ENCODE data around the gene SMIM5. TPM values are rescaled to one million over a fixed set of nuclear protein-coding genes. Genes with fewer than 3 reads are reported as not detected.

The SMIM5 gene
- polyA plus RNA-seq, 2 of the 4 experiments (the other 2 are of a cell fraction), result 0.15 to 0.25 TPM

- Histone ChIP-seq H3K4me2 (no peak overlapping the region), H3K9me3 (no peaks in the 10 kb centered on the region), H3K27ac (no peak overlapping the region), H3K4me3 (no peak overlapping the region), H3K4me1 (no peaks in the 10 kb centered on the region; the same call in 2 of the 3 replicates)
- WGBS (ENCODE audit: missing lambda C conversion rate), result 88% methylated on average over 11 of the region's 12 CpGs
- ChIA-PET CTCF (interaction anchor here (1.3 to 51.3 kb wide), 7 partner anchors 9 to 225 kb away, joined by 4 to 2254 read pairs (median 926); partner anchors contain the start of genes GALK1, MYO15B, RECQL5 and SAP30BP), POLR2A (no interaction called here)
- no peak for ATAC-seq
- FAIRE-seq, result no peak
- no peak for DNase-seq (ENCODE audit: low read depth in 1 of 2, low spot score in 1 of 2)
- TF ChIP-seq, protein P1, sequence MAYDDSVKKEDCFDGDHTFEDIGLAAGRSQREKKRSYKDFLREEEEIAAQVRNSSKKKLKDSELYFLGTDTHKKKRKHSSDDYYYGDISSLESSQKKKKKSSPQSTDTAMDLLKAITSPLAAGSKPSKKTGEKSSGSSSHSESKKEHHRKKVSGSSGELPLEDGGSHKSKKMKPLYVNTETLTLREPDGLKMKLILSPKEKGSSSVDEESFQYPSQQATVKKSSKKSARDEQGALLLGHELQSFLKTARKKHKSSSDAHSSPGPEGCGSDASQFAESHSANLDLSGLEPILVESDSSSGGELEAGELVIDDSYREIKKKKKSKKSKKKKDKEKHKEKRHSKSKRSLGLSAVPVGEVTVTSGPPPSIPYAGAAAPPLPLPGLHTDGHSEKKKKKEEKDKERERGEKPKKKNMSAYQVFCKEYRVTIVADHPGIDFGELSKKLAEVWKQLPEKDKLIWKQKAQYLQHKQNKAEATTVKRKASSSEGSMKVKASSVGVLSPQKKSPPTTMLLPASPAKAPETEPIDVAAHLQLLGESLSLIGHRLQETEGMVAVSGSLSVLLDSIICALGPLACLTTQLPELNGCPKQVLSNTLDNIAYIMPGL (CRISPR knock-in tag; IDR thresholded peaks at IDR 0.05; ENCODE audit: borderline replicate concordance), result no peak
- TF ChIP-seq RNF2 (IDR thresholded peaks at IDR 0.05; ENCODE audit: borderline replicate concordance, low read depth) (no peak), HEYL (CRISPR knock-in tag; IDR thresholded peaks at IDR 0.05) (no peak), FOSB (CRISPR knock-in tag; IDR thresholded peaks at IDR 0.05) (no peak), ZFP36 (IDR thresholded peaks at IDR 0.05; ENCODE audit: borderline replicate concordance, partially characterized antibody) (no peak), NR3C1 (IDR thresholded peaks at IDR 0.05) (no peak), CHD2 (IDR thresholded peaks at IDR 0.05; ENCODE audit: low read length, partially characterized antibody) (no peak), RCOR1 (IDR thresholded peaks at IDR 0.05; ENCODE audit: low read depth, low read length) (no peak), HOXB5 (CRISPR knock-in tag; IDR thresholded peaks at IDR 0.05) (no peak)
- TF ChIP-seq, protein P2, sequence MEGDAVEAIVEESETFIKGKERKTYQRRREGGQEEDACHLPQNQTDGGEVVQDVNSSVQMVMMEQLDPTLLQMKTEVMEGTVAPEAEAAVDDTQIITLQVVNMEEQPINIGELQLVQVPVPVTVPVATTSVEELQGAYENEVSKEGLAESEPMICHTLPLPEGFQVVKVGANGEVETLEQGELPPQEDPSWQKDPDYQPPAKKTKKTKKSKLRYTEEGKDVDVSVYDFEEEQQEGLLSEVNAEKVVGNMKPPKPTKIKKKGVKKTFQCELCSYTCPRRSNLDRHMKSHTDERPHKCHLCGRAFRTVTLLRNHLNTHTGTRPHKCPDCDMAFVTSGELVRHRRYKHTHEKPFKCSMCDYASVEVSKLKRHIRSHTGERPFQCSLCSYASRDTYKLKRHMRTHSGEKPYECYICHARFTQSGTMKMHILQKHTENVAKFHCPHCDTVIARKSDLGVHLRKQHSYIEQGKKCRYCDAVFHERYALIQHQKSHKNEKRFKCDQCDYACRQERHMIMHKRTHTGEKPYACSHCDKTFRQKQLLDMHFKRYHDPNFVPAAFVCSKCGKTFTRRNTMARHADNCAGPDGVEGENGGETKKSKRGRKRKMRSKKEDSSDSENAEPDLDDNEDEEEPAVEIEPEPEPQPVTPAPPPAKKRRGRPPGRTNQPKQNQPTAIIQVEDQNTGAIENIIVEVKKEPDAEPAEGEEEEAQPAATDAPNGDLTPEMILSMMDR (IDR thresholded peaks at IDR 0.05), result no peak
- TF ChIP-seq, protein P3, sequence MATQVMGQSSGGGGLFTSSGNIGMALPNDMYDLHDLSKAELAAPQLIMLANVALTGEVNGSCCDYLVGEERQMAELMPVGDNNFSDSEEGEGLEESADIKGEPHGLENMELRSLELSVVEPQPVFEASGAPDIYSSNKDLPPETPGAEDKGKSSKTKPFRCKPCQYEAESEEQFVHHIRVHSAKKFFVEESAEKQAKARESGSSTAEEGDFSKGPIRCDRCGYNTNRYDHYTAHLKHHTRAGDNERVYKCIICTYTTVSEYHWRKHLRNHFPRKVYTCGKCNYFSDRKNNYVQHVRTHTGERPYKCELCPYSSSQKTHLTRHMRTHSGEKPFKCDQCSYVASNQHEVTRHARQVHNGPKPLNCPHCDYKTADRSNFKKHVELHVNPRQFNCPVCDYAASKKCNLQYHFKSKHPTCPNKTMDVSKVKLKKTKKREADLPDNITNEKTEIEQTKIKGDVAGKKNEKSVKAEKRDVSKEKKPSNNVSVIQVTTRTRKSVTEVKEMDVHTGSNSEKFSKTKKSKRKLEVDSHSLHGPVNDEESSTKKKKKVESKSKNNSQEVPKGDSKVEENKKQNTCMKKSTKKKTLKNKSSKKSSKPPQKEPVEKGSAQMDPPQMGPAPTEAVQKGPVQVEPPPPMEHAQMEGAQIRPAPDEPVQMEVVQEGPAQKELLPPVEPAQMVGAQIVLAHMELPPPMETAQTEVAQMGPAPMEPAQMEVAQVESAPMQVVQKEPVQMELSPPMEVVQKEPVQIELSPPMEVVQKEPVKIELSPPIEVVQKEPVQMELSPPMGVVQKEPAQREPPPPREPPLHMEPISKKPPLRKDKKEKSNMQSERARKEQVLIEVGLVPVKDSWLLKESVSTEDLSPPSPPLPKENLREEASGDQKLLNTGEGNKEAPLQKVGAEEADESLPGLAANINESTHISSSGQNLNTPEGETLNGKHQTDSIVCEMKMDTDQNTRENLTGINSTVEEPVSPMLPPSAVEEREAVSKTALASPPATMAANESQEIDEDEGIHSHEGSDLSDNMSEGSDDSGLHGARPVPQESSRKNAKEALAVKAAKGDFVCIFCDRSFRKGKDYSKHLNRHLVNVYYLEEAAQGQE (IDR thresholded peaks at IDR 0.05), result no peak
These were observed 9.2 kb upstream of the SMIM5 start for GRCh38 chr17:75624021-75624420.

DNA sequence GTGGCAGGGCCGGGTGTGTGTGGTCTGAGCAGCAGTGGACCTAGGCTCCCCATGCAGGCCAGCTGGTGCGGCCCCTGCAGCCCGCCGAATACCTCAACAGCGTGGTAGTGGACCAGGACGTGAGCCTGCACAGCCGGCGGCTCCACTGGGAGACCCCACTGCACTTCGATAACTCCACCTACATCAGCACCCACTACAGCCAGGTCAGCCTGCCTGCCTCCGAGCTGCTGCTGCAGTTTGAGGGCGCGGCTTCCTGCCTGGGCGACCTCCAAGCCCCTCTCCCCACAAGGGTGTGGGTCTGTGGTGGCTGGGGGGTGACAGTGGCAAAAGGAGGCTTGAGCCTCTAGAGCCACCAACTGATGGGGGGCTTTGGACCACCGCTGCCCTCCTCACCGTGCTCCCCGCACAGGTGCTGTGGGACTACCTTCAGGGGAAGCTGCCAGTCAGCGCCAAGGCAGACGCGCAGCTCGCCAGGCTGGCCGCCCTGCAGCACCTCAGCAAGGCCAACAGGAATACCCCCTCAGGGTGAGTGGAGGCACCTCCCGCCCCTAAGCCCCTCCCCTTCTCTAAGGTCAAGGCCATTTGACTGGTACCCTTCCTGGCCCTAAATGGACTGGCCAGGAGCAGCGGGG is 8.4 kb upstream of the SMIM5 start:
- no peak overlapping the region for H3K4me3 ChIP-seq
- POLR2A ChIA-PET, result interaction anchor here (1.2 kb wide), 1 partner anchor 9 kb away, joined by 3 read pairs; the partner anchor contains the start of gene SMIM5
- CTCF ChIA-PET, result interaction anchor here (0.6 to 51.3 kb wide), 14 partner anchors 8 to 1059 kb away, joined by 3 to 2254 read pairs (median 4); partner anchors contain the start of genes GALK1, MYO15B, RECQL5 and SAP30BP
- WGBS (ENCODE audit: missing lambda C conversion rate), result 85% methylated on average over 9 of the region's 23 CpGs
- no peak for DNase-seq (ENCODE audit: low read depth in 1 of 2, low spot score in 1 of 2)
- FAIRE-seq, result no peak
- no peak for ATAC-seq
- H3K4me1 ChIP-seq, result no peaks in the 10 kb centered on the region; the same call in 2 of the 3 replicates
- H3K4me2 ChIP-seq, result no peak overlapping the region
- H3K9me3 ChIP-seq, result no peaks in the 10 kb centered on the region
- H3K27ac ChIP-seq, result no peak overlapping the region
- TF ChIP-seq RCOR1 (IDR thresholded peaks at IDR 0.05; ENCODE audit: low read depth, low read length) (no peak), HDAC2 (IDR thresholded peaks at IDR 0.05) (no peak), E2F6 (IDR thresholded peaks at IDR 0.05; ENCODE audit: borderline replicate concordance, low read depth) (no peak), NFE2L2 (conservative IDR thresholded peaks at IDR 0.05; ENCODE audit: low read length) (no peak), EHMT2 (IDR thresholded peaks at IDR 0.05; ENCODE audit: low read depth) (no peak), RFX5 (IDR thresholded peaks at IDR 0.05) (no peak), RNF2 (IDR thresholded peaks at IDR 0.05; ENCODE audit: borderline replicate concordance, low read depth) (no peak), FOSL2 (IDR thresholded peaks at IDR 0.05) (no peak), FOSL2 (CRISPR knock-in tag; IDR thresholded peaks at IDR 0.05) (no peak), SMC3 (IDR thresholded peaks at IDR 0.05) (no peak), ZC3H11A (IDR thresholded peaks at IDR 0.05) (no peak), HES2 (IDR thresholded peaks at IDR 0.05) (no peak), POLR2A (IDR thresholded peaks at IDR 0.05; ENCODE audit: low read length) (no peak), FOSB (CRISPR knock-in tag; IDR thresholded peaks at IDR 0.05) (no peak), JUNB (IDR thresholded peaks at IDR 0.05) (no peak), FOXS1 (CRISPR knock-in tag; IDR thresholded peaks at IDR 0.05) (no peak), TP53 (CRISPR knock-in tag; IDR thresholded peaks at IDR 0.05) (no peak), NPAS2 (CRISPR knock-in tag; IDR thresholded peaks at IDR 0.05; ENCODE audit: borderline replicate concordance) (no peak), JUN (IDR thresholded peaks at IDR 0.05) (no peak)
- TF ChIP-seq, protein P2 (IDR thresholded peaks at IDR 0.05), result no peak
